Tibial artery (tissue), 4 donors: ENCODE data around the gene IQCE.

ENCODE experiments used
- DNase-seq, 2 donors: peaks; one replicate each; pipeline ENCODE4 v3.0.0-alpha.2; 2019
- H3K27ac ChIP-seq, 2 donors: fragments of 200-600 bp; sonication (generic) in 1 of 2; 1 replicate in 1 of 2; 2 replicates in 1 of 2; pipeline ENCODE4 v1.5.1; 2018 to 2019; ENCODE audit warnings: mild to moderate bottlenecking in 1 of 2
- H3K27me3 ChIP-seq, 2 donors: fragments of 200-600 bp; sonication (generic) in 1 of 2; one replicate each; pipeline versions ENCODE4 v1.5.1 to v1.6.0; 2016 to 2019
- H3K36me3 ChIP-seq, 3 donors: fragments of 200-600 bp; sonication (generic) in 2 of 3; one replicate each; pipeline ENCODE4 v1.5.1; 2016 to 2019; ENCODE audit warnings: mild to moderate bottlenecking in 2 of 3
- H3K4me1 ChIP-seq, 4 donors: fragments of 200-600 bp; sonication (generic) in 2 of 4; 1 replicate in 3 of 4; 2 replicates in 1 of 4; pipeline ENCODE4 v1.5.1; 2016 to 2019
- H3K4me3 ChIP-seq, 2 donors: fragments of 200-600 bp; sonication (generic) in 1 of 2; 1 replicate in 1 of 2; 2 replicates in 1 of 2; pipeline ENCODE4 v1.5.1; 2018 to 2019; ENCODE audit warnings: mild to moderate bottlenecking in 2 of 2
- H3K9me3 ChIP-seq, 3 donors: fragments of 200-600 bp; sonication (generic) in 1 of 3; one replicate each; pipeline ENCODE4 v1.5.1; 2016 to 2019
- intact Hi-C: fragments of 100-400 bp; cut with DNase I; formaldehyde crosslinking; loops from one replicate; pipeline ENCODE4 v1.15.0; 2023; ENCODE audit warnings: low total_unique reads
- TF ChIP-seq, protein P1 (sequence below), 2 experiments: fragments of 200-600 bp in 1 of 2; fragments of 450-650 bp in 1 of 2; IDR thresholded peaks; one replicate each; pipeline ENCODE4 v1.5.1; 2017 to 2019; ENCODE audit warnings: antibody characterized with exemption in 2 of 2, mild to moderate bottlenecking in 1 of 2, moderate library complexity in 1 of 2

The IQCE gene

GRCh38 chr7:2646680-2647571, 88.1 kb downstream of the IQCE start:
- Histone ChIP-seq H3K4me1 (peaks cover 0 to 18% (median 8%) of the 10 kb centered on the region in 4 donors), H3K4me3 (no peak overlapping the region), H3K9me3 (no peaks in the 10 kb centered on the region), H3K27me3 (no peaks in the 10 kb centered on the region), H3K36me3 (peaks cover 0 to 56% (median 27%) of the 10 kb centered on the region in 3 donors), H3K27ac (no peak overlapping the region)
- intact Hi-C loops: loop anchor here (5.0 kb wide), 1 partner anchor 50 kb away; no protein-coding TSS in a partner anchor
- TF ChIP-seq, protein P1, sequence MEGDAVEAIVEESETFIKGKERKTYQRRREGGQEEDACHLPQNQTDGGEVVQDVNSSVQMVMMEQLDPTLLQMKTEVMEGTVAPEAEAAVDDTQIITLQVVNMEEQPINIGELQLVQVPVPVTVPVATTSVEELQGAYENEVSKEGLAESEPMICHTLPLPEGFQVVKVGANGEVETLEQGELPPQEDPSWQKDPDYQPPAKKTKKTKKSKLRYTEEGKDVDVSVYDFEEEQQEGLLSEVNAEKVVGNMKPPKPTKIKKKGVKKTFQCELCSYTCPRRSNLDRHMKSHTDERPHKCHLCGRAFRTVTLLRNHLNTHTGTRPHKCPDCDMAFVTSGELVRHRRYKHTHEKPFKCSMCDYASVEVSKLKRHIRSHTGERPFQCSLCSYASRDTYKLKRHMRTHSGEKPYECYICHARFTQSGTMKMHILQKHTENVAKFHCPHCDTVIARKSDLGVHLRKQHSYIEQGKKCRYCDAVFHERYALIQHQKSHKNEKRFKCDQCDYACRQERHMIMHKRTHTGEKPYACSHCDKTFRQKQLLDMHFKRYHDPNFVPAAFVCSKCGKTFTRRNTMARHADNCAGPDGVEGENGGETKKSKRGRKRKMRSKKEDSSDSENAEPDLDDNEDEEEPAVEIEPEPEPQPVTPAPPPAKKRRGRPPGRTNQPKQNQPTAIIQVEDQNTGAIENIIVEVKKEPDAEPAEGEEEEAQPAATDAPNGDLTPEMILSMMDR (IDR thresholded peaks at IDR 0.05): no peak
- DNase-seq: no peak

- peaks cover 0 to 12% (median 5%) of the 10 kb centered on the region in 4 donors for H3K4me1 ChIP-seq
- H3K27ac ChIP-seq: no peak overlapping the region
- TF ChIP-seq, protein P1 (IDR thresholded peaks at IDR 0.05): no peak
- no peak for DNase-seq
- intact Hi-C loops: loop anchor here (5.0 kb wide), 1 partner anchor 50 kb away; no protein-coding TSS in a partner anchor
- no peak overlapping the region for H3K4me3 ChIP-seq
- H3K27me3 ChIP-seq: no peaks in the 10 kb centered on the region
- no peaks in the 10 kb centered on the region for H3K9me3 ChIP-seq
- H3K36me3 ChIP-seq: peaks cover 0 to 63% (median 27%) of the 10 kb centered on the region in 3 donors
These were observed 88.9 kb downstream of the IQCE start for GRCh38 chr7:2647594-2648172.

DNA sequence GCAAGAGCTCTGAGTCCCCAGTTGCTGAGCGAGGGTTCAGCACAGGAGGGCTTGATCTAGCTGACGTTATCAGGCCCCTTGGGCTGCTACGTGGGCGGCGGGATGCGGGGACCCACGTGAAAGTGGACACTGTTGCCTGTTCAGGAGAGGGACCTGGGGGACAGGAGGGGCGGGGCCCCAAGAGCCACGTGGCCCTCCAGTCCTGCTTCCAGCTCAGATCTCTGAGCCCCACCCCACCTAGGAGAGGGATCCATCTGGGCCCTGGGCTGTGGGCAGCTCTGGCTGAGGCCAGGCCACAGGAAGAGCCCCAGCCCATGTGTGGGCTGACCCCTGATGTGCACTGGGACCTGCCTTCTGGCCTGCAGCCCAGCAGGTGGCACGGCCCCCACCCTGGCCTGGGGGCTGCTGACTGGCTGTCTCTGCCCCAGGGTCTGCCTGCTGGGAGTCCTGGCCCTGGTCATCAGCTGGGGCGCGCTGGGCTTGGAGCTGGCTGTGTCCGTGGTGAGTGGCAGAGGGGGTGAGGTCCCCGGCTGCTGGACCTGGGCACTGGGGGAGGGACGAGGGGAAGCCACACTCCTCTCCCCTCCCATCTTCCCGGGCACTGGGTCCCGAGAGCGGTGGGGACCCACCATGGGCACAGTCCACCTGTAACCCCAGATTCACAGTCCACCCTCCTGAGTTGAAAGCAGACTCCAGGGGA, 90.5 kb downstream of the IQCE start:
- H3K36me3 ChIP-seq: peaks cover 0 to 75% (median 27%) of the 10 kb centered on the region in 3 donors

DNA sequence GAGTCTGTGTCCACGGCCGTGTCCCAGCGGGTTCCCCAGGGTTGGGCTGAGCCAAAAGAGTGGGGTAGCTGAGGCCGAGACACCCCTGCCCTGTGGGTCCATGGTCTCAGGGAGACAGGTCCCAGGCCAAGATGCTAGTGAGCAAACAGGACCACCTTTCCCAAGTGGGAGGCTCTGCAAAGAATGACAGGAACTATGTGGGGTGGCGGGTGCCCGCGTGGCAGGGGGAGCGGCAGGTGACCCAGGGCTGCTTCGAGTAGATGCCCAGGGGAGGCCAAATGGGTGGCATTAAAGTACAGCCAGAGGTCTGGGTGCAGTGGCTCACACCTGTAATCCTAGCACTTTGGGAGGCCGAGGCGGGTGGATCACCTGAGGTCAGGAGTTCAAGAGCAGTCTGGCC, 91.2 kb downstream of the IQCE start:
- H3K4me3 ChIP-seq: no peak overlapping the region
- H3K9me3 ChIP-seq: no peaks in the 10 kb centered on the region
- no peaks in the 10 kb centered on the region for H3K27me3 ChIP-seq
- no peak overlapping the region for H3K27ac ChIP-seq
- peaks cover 0 to 76% (median 27%) of the 10 kb centered on the region in 3 donors for H3K36me3 ChIP-seq
- DNase-seq: no peak
- intact Hi-C loops: loop anchor here (5.0 kb wide), 1 partner anchor 53 kb away; no protein-coding TSS in a partner anchor
- TF ChIP-seq, protein P1 (IDR thresholded peaks at IDR 0.05): no peak
- peaks cover 0 to 4% (median under 1%) of the 10 kb centered on the region in 4 donors for H3K4me1 ChIP-seq

More for the DNA sequence above, 90.5 kb downstream of the IQCE start:
- intact Hi-C loops: loop anchor here (5.0 kb wide), 1 partner anchor 52 kb away; no protein-coding TSS in a partner anchor
- no peaks in the 10 kb centered on the region for H3K27me3 ChIP-seq
- H3K9me3 ChIP-seq: no peaks in the 10 kb centered on the region
- DNase-seq: no peak
- TF ChIP-seq, protein P1 (IDR thresholded peaks at IDR 0.05): no peak
- no peak overlapping the region for H3K4me3 ChIP-seq
- H3K27ac ChIP-seq: no peak overlapping the region
- peaks cover 0 to 7% (median 4%) of the 10 kb centered on the region in 4 donors for H3K4me1 ChIP-seq

- Histone ChIP-seq H3K27ac (no peak overlapping the region), H3K4me1 (no peaks in the 10 kb centered on the region), H3K36me3 (peaks cover 0 to 81% (median 29%) of the 10 kb centered on the region in 3 donors), H3K9me3 (no peaks in the 10 kb centered on the region), H3K27me3 (no peaks in the 10 kb centered on the region), H3K4me3 (no peak overlapping the region)
- no peak for DNase-seq
- TF ChIP-seq, protein P1 (IDR thresholded peaks at IDR 0.05): no peak
- intact Hi-C loops: no loop called here
These were observed 91.7 kb downstream of the IQCE start for GRCh38 chr7:2650451-2650850.
